Tongue (tissue), 2 donors: ENCODE data around the gene ADCY10. TPM values are rescaled to one million over a fixed set of nuclear protein-coding genes. Genes with fewer than 3 reads are reported as not detected.
"Not testable (repeated sequence)": the region's sequence is repeated elsewhere in the genome, so short reads cannot be mapped to it uniquely, and the experiment has no call there.

Experiments
- DNase-seq: peaks from one replicate; pipeline ENCODE4 v3.0.0-alpha.2; 2015
- total RNA-seq: library from RNA; depleted of rRNA; stranded (reverse); fragments of >200 nt; gene quantifications from one replicate; pipeline ENCODE4 v1.2.3, GENCODE V29; 2014

ADCY10 gene
- total RNA-seq, result 0.21 TPM

- DNase-seq, result no peak
Measured at GRCh38 chr1:167913895-167914496, at the start of gene ADCY10. Gene ADCY10 (minus strand): TSS chr1:167914134. CDS start chr1:167905140, 8,994 bp downstream.

DNA sequence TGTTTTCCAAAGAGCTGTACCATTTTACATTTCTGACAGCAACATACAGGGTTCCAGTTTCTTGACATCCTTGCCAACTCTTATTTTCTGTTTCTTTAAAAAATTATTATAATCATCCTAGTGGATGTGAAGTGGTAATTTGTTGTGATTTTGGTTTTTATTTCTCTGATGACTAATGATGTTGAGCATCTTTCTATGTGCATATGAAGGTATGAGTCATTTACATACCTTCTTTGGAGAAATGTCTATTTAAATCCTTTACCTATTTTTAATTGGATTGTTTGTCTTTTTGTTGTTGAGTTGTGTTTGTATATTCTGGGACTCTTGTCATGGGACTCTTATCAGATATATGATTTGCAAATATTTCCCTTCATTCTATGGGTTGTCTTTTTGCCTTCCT is 43.8 kb upstream of the ADCY10 start:
- no peak for DNase-seq

DNA sequence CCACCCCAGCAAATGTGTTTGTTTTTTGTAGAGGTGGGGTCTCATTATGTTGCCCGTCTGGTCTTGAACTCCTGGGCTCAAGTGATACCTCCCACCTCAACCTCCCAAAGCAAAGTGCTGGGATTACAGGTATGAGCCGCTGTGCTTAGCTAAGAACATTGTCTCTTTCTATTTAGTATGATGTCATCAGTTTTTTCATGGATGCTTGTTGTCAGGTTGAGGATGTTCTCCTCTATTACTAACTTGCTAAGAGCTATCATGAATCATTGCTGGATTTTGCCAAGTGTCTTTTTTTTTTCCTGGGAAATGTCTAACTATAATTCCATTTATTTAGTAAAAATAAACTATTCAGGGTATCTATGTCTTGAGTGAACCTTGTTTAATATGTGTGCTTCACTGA is 42.0 kb upstream of the ADCY10 start:
- no peak for DNase-seq

GRCh38 chr1:167950569-167950968 is 36.6 kb upstream of the ADCY10 start:
- DNase-seq, result no peak

- no peak for DNase-seq
Measured at GRCh38 chr1:167949785-167950184, 35.9 kb upstream of the ADCY10 start.

GRCh38 chr1:167947733-167948132 is 33.8 kb upstream of the ADCY10 start:
- DNase-seq, result no peak

GRCh38 chr1:167943541-167943940 is 29.6 kb upstream of the ADCY10 start:
- DNase-seq, result no peak

DNA sequence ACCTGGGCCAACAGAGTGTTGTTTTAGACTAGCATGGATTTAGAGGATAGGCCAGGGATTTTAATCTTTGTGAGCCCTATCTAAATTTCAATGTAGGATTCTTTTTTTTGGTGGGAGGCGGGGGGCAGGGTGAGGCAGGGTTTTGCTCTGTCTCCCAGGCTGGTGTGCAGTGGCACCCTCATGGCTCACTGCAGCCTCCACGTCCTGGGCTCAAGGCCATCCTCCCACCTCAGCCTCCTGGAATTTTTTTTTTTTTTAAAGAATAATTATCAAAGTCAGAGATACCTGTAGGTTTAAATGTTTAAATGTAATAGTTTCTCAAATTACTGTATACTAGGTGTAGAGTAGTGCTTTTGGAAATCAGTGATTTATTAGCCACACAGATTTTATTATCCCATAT is 26.3 kb upstream of the ADCY10 start:
- DNase-seq, result no peak

- peak; percentile 8 for DNase-seq
Measured at GRCh38 chr1:167938080-167938636, 24.2 kb upstream of the ADCY10 start.

GRCh38 chr1:167937709-167938010 is 23.7 kb upstream of the ADCY10 start:
- no peak for DNase-seq

DNA sequence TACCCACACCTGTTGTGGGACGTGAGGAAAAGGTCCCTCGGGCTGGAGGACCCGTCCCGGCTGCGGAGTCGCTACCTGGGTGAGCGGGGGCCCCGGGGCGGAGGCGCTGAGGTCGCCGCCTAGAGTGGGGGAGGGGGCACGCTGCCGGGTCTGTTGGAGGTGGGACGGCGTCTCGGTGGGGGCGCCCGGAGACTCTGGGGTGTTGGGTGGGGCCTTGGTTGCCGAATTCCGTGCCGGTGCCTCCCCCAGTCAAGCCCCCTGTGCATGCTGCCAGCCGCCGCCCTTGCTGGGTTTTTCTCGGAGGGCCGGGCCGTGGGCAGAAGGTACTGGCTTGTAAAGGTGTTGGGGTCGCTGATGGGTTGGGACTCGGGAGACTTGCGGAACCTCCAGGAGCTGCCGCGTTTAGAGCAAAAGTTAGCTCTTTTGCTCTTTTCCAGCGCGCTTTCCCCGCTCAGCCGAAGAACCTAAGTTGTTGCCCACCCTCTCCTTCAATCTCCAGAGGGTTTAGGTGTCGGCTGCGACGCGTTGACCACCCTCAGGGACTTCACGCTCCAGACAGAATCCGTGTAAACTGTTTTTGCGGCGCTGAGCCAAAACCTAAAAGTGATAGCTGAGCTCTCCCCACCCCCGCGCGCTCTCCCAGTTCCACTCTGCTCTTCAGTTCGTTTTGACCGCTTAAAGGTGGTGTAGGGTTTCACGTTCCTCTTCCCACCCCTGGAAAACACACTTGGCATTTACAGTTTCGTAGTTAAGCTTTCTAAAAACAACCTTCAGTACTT is 23.2 kb upstream of the ADCY10 start, which contains the start of gene MPC2:
TSS of gene MPC2 (minus strand) at position 143 of the 779 bp plus-strand sequence. CDS start 1,231 bp downstream, outside the sequence.
- peak; percentile 89 for DNase-seq

GRCh38 chr1:167936068-167936929 is 22.4 kb upstream of the ADCY10 start, which contains the start of gene DCAF6:
Gene DCAF6 (plus strand): TSS chr1:167936683. CDS start chr1:167936912, 229 bp downstream.
- DNase-seq, result peak; percentile 100

GRCh38 chr1:167935216-167936067 is 21.5 kb upstream of the ADCY10 start:
- peak; percentile 66 for DNase-seq

DNA sequence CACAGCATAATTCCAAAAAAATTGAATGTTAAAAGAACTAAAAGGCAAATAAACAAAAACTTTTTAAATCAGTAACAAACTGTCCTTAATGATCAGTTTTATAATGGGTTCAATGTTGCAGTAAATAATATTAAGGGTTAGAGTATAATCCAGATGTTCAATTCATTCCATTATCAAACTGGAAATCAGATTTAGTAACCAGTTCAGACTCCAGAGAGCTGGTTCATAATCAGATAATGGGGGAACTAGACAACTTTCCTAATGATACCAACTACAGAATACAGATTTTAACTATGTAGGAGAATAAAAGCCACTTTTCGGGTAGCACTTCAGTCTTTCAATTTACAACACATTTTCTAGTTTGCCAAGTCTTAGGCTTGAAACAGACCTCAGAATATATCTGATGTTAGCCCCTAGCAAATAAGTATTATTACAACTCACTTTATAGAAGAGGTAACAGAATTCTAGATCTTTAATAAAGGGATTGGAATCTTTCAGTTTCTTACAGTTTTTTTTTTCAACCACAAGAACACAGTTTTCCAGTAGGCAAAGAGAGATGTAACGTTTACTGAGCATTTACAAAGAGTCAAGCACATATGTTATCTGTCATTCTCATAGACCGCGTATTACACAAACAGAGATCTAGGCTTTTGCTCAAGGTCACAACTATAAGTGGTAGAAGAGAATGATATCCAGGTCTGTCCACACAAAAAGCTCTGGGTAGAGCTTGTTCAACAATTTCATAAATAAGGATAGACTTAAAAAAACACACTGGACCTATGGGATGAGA is 20.7 kb upstream of the ADCY10 start:
- DNase-seq, result peak; percentile 62

GRCh38 chr1:167933788-167934187 is 19.9 kb upstream of the ADCY10 start:
- no peak for DNase-seq

DNA sequence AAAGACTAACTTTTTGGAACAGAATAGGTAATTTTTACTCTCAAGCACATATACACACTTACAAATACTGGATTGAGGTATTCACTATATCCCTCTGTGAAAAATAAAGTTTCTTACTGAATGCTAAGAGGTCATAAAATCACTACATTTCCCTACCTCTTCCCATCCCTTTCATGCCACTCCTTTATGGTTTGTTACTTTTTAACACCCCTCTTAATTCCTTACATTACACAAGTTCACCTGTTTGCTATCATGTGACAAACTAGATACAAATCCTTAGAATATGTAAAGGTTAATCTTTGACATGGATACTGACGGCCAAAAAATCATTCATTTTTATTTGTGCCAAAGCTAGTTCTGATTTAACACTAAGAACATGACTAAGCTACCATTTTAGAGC is 15.8 kb upstream of the ADCY10 start:
- no peak for DNase-seq

- DNase-seq, result not testable (repeated sequence)
Measured at GRCh38 chr1:167928919-167929318, 15.0 kb upstream of the ADCY10 start.

DNA sequence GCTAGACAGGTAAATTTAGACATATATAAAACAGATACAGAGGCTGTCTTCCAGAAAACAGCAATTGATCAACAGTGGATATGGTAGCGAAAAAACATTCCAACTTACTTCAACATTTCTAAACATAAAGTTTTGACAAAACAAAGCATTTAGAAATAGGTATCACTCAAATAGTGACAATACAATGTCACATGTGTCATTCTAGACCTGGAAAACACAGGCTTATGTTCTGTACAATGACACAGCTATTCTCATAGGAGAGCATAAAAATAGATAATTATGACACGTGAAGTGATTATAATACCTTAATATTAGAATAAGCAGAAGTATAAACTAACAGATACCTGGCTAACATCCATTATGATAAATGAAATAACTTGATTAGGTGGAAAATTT is 14.5 kb upstream of the ADCY10 start:
- no peak for DNase-seq

- DNase-seq, result no peak
Measured at GRCh38 chr1:167927046-167927754, 13.3 kb upstream of the ADCY10 start.

DNA sequence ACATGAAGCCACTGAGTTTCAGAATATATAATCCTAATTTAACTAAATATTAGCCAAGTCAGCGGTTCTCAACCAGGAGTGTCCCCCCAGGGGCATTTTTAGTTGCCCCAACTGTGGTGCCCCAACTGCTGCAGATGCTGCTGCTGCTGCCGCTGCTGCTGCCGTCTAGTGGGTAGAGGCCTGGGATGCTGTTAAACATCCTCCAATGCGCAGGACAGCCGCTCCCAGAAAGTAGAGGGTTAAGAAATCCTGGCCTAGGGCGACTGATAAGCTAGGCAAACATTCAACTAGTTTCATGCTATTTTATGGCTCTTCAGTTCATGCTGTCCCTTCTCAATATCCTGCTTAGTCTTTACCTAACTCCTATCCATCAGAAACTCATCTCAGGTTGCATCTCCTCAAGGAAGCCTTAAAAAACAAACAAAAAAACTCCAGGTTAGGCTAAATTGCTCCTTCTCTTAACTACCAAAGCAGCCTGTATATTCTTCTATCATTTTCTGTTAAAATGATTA is 12.6 kb upstream of the ADCY10 start:
- DNase-seq, result no peak
